B cell (primary cell): ENCODE results near the gene PRPSAP1. TPM values are rescaled to one million over a fixed set of nuclear protein-coding genes. Genes with fewer than 3 reads are reported as not detected.

Experiments
- polyA plus RNA-seq: library from polyadenylated mRNA; depleted of rRNA; stranded (reverse); fragments of >200 nt; gene quantifications from 2 replicates; pipeline ENCODE4 v1.2.3, GENCODE V29; 2012
- small RNA-seq: library from RNA; depleted of rRNA; stranded (forward); fragments of <200 nt; gene quantifications from one replicate; pipeline ENCODE3, GENCODE V24; 2012; ENCODE audit warnings: low replicate concordance, low read depth; ENCODE audit not compliant: insufficient read length
- total RNA-seq, 2 donors: library from RNA; stranded (reverse); fragments of 120-200 nt in 1 of 2; gene quantifications; 1 replicate in 1 of 2; 2 replicates in 1 of 2; pipeline versions ENCODE4 v1.2.3 to v1.2.4, GENCODE V29; 2013 to 2022

The PRPSAP1 gene
- total and polyA plus RNA-seq, 2 donors (not counting 1 experiment from before 2014, with no cell fraction given): 45.5 to 61.4 TPM

Small RNAs within 50 kb of the gene (small RNA-seq; reads per million reads assigned to genes)
- gene RF00019: not detected
- not detected for gene RNU6-24P

Other genes starting within 250 kb of the PRPSAP1 start
- 0.12 and 0.20 TPM in 2 replicates for gene FOXJ1, start 212.7 kb downstream of the PRPSAP1 start, total RNA-seq
- gene FOXJ1, start 212.7 kb downstream of the PRPSAP1 start, polyA plus RNA-seq: 0.53 and 1.0 TPM in 2 replicates
- gene RNF157, start 113.4 kb downstream of the PRPSAP1 start, total RNA-seq: 1.2 and 1.4 TPM in 2 replicates
- 0.54 and 0.84 TPM in 2 replicates for gene RNF157, start 113.4 kb downstream of the PRPSAP1 start, polyA plus RNA-seq
- gene UBALD2, start 88.6 kb downstream of the PRPSAP1 start, total RNA-seq: 78.9 and 84.8 TPM in 2 replicates
- 155 and 252 TPM in 2 replicates for gene UBALD2, start 88.6 kb downstream of the PRPSAP1 start, polyA plus RNA-seq
- gene QRICH2, start 45.6 kb downstream of the PRPSAP1 start, total RNA-seq: 4.2 and 4.4 TPM in 2 replicates
- gene QRICH2, start 45.6 kb downstream of the PRPSAP1 start, polyA plus RNA-seq: 3.1 and 4.5 TPM in 2 replicates
- 2.2 and 2.4 TPM in 2 replicates for gene SPHK1, start 30.7 kb upstream of the PRPSAP1 start, total RNA-seq
- gene SPHK1, start 30.7 kb upstream of the PRPSAP1 start, polyA plus RNA-seq: 1.1 and 1.9 TPM in 2 replicates
- gene UBE2O, start 99.2 kb upstream of the PRPSAP1 start, total RNA-seq: 54.0 and 62.4 TPM in 2 replicates
- 41.3 and 62.5 TPM in 2 replicates for gene UBE2O, start 99.2 kb upstream of the PRPSAP1 start, polyA plus RNA-seq
- 0.94 TPM in 1 of 2 replicates, not detected in the other for gene AANAT, start 113.7 kb upstream of the PRPSAP1 start, total RNA-seq
- 0.42 and 0.88 TPM in 2 replicates for gene AANAT, start 113.7 kb upstream of the PRPSAP1 start, polyA plus RNA-seq
- 482 and 509 TPM in 2 replicates for gene RHBDF2, start 147.5 kb upstream of the PRPSAP1 start, total RNA-seq
- 276 and 288 TPM in 2 replicates for gene RHBDF2, start 147.5 kb upstream of the PRPSAP1 start, polyA plus RNA-seq
- gene CYGB, start 183.8 kb upstream of the PRPSAP1 start, total RNA-seq: 2.7 and 3.0 TPM in 2 replicates
- gene CYGB, start 183.8 kb upstream of the PRPSAP1 start, polyA plus RNA-seq: 0.14 and 0.42 TPM in 2 replicates
- 30.6 and 34.4 TPM in 2 replicates for gene PRCD, start 186.1 kb upstream of the PRPSAP1 start, total RNA-seq
- gene PRCD, start 186.1 kb upstream of the PRPSAP1 start, polyA plus RNA-seq: 10.5 and 18.0 TPM in 2 replicates
- 2.7 TPM in 2 replicates for gene ST6GALNAC2, start 231.9 kb upstream of the PRPSAP1 start, total RNA-seq
- 0.25 and 0.58 TPM in 2 replicates for gene ST6GALNAC2, start 231.9 kb upstream of the PRPSAP1 start, polyA plus RNA-seq